IMR-90 (cell line): ENCODE results near the gene GAMT. TPM values are rescaled to one million over a fixed set of nuclear protein-coding genes. Genes with fewer than 3 reads are reported as not detected.

Source experiments
- ATAC-seq: fragments of 200-7000 bp; cut with Tn5 transposase; 2 replicates; pipeline ENCODE4 v1.9.1; 2020; ENCODE audit warnings: low read depth, mild to moderate bottlenecking, moderate library complexity
- BruUV-seq: library from RNA; stranded (reverse); fragments of 400-500 nt; replicated peaks from 2 replicates; lab custom pipeline; 2021; lab: Mats Ljungman, UMichigan
- CTCF ChIA-PET: fragments of 300-600 bp; formaldehyde crosslinking; extraction: SDS; loops from one replicate; lab custom pipeline; 2021; ENCODE audit warnings: antibody characterized with exemption; lab: Yijun Ruan, JAX
- POLR2A ChIA-PET: fragments of 300-600 bp; sonication (Branson Sonifier 250); formaldehyde crosslinking; loops from one replicate; lab custom pipeline; 2022; ENCODE audit warnings: antibody characterized with exemption; ENCODE audit not compliant: unreplicated experiment; lab: Charles Lee
- DNase-seq: peaks from one replicate; pipeline ENCODE4 v3.0.0; 2013
- H2AFZ ChIP-seq: replicated peaks from 2 replicates; pipeline ENCODE3; 2013; ENCODE audit warnings: low read length, mild to moderate bottlenecking; ENCODE audit not compliant: poor library complexity
- H2AK5ac ChIP-seq: 2 replicates; pipeline ENCODE4 v1.6.1; 2013; ENCODE audit warnings: low read depth, low read length, inconsistent platforms
- H2AK9ac ChIP-seq: replicated peaks from 2 replicates; pipeline ENCODE3; 2013; ENCODE audit warnings: mild to moderate bottlenecking, low read depth, low read length, moderate library complexity; ENCODE audit not compliant: poor library complexity
- H2BK120ac ChIP-seq: 2 replicates; pipeline ENCODE4 v1.6.1; 2013; ENCODE audit warnings: low read depth, low read length, inconsistent platforms
- H2BK15ac ChIP-seq: 3 replicates; pipeline ENCODE4 v1.6.1; 2013; ENCODE audit warnings: low read depth, low read length, inconsistent platforms
- H2BK20ac ChIP-seq: 2 replicates; pipeline ENCODE4 v1.6.1; 2013; ENCODE audit warnings: low read depth, mild to moderate bottlenecking, inconsistent platforms, low read length, moderate library complexity
- H2BK5ac ChIP-seq: 2 replicates; pipeline ENCODE4 v1.6.1; 2013; ENCODE audit warnings: mild to moderate bottlenecking, low read depth, low read length, inconsistent platforms; ENCODE audit not compliant: poor library complexity, severe bottlenecking
- H3K14ac ChIP-seq: replicated peaks from 2 replicates; pipeline ENCODE4 v1.6.1; 2013; ENCODE audit warnings: low read depth, low read length, inconsistent platforms
- H3K18ac ChIP-seq: 2 replicates; pipeline ENCODE4 v1.6.1; 2013; ENCODE audit warnings: low read depth, low read length, control low read depth
- H3K23ac ChIP-seq: 2 replicates; pipeline ENCODE4 v1.6.1; 2013; ENCODE audit warnings: low read depth, low read length, inconsistent platforms
- H3K27ac ChIP-seq: 2 replicates; pipeline ENCODE4 v1.5.1; 2013; ENCODE audit warnings: mild to moderate bottlenecking, control low read depth, low read length; ENCODE audit not compliant: insufficient read depth
- H3K27me3 ChIP-seq: 2 replicates; pipeline ENCODE4 v1.6.1; 2013; ENCODE audit warnings: low read length; ENCODE audit not compliant: control insufficient read depth, insufficient read depth
- H3K36me3 ChIP-seq: 2 replicates; pipeline ENCODE4 v1.6.1; 2013; ENCODE audit warnings: low read length, mixed read lengths; ENCODE audit not compliant: control insufficient read depth, insufficient read depth
- H3K4ac ChIP-seq: 2 replicates; pipeline ENCODE4 v1.6.1; 2013; ENCODE audit warnings: low read depth, low read length, inconsistent platforms
- H3K4me1 ChIP-seq: 2 replicates; pipeline ENCODE4 v1.6.1; 2013; ENCODE audit warnings: low read length, mixed read lengths; ENCODE audit not compliant: control insufficient read depth, insufficient read depth
- H3K4me2 ChIP-seq: 2 replicates; pipeline ENCODE4 v1.6.1; 2013; ENCODE audit warnings: low read depth, mild to moderate bottlenecking, control low read depth, low read length, moderate library complexity
- H3K4me3 ChIP-seq: 2 replicates; pipeline ENCODE4 v1.5.1; 2013; ENCODE audit warnings: low read depth, mild to moderate bottlenecking, control low read depth, low read length, moderate library complexity; ENCODE audit not compliant: insufficient read depth
- H3K56ac ChIP-seq: 2 replicates; pipeline ENCODE4 v1.6.1; 2013; ENCODE audit warnings: low read length, inconsistent platforms; ENCODE audit not compliant: insufficient read depth; ENCODE audit errors: extremely low read depth
- H3K79me1 ChIP-seq, 2 experiments: 2 replicates each; pipeline ENCODE4 v1.6.1; 2013; ENCODE audit warnings: low read length in 2 of 2, inconsistent platforms in 1 of 2, low read depth in 1 of 2
- H3K9ac ChIP-seq: 2 replicates; pipeline ENCODE4 v1.6.1; 2013; ENCODE audit warnings: low read depth, low read length, control low read depth
- H3K9me1 ChIP-seq: 2 replicates; pipeline ENCODE4 v1.6.1; 2013; ENCODE audit warnings: low read length, inconsistent platforms; ENCODE audit not compliant: insufficient read depth
- H3K9me3 ChIP-seq: 2 replicates; pipeline ENCODE4 v1.6.1; 2013; ENCODE audit warnings: low read length; ENCODE audit not compliant: control insufficient read depth, insufficient read depth
- H4K20me1 ChIP-seq: 2 replicates; pipeline ENCODE4 v1.6.1; 2013; ENCODE audit warnings: low read length, inconsistent platforms; ENCODE audit not compliant: insufficient read depth
- H4K5ac ChIP-seq: 2 replicates; pipeline ENCODE4 v1.6.1; 2013; ENCODE audit warnings: mild to moderate bottlenecking, low read depth, low read length, control low read depth
- H4K8ac ChIP-seq, 2 experiments: 2 replicates each; pipeline ENCODE4 v1.6.1; 2013; ENCODE audit warnings: low read depth in 2 of 2, low read length in 2 of 2, control low read depth in 1 of 2, inconsistent platforms in 1 of 2
- H4K91ac ChIP-seq: 2 replicates; pipeline ENCODE4 v1.6.1; 2013; ENCODE audit warnings: low read depth, low read length, inconsistent platforms; ENCODE audit not compliant: insufficient read depth
- POLR2A ChIP-seq: IDR thresholded peaks from 2 replicates; pipeline ENCODE4 v1.6.1; 2012; ENCODE audit warnings: mild to moderate bottlenecking, low read depth, low read length
- WGBS, 2 experiments: methylation state at CpG; one replicate each; pipeline versions ENCODE4 v1.1.5 to v1.1.7; 2013; ENCODE audit warnings: missing lambda C conversion rate in 2 of 2; ENCODE audit not compliant: insufficient read length in 1 of 2; ENCODE audit errors: extremely low coverage in 2 of 2; 5-methylcytosine and 5-hydroxymethylcytosine counted together
- dilution Hi-C: fragments of 300-500 bp; cut with HindIII; formaldehyde crosslinking; loops from one replicate; pipeline ENCODE4 v1.14.3; 2018; ENCODE audit warnings: low sequenced_read_pairs; ENCODE audit not compliant: unreplicated experiment
- in situ Hi-C: fragments of 300-500 bp; cut with MboI; formaldehyde crosslinking; loops from 3 replicates; pipeline ENCODE4 v1.14.3; 2019; ENCODE audit warnings: low sequenced_read_pairs, inconsistent platforms, mixed read lengths
- intact Hi-C: fragments of 100-400 bp; cut with micrococcal nuclease; formaldehyde crosslinking; loops from 2 replicates; pipeline ENCODE4 v1.10.0; 2022
- polyA plus RNA-seq, 3 experiments: library from polyadenylated mRNA; depleted of rRNA; stranded (reverse); fragments of >200 nt; gene quantifications; 2 replicates each; pipeline ENCODE4 v1.2.3, GENCODE V29; 2012; ENCODE audit warnings: low replicate concordance in 1 of 3
- total RNA-seq: library from RNA; depleted of rRNA; stranded (reverse); fragments of >200 nt; gene quantifications from 2 replicates; pipeline ENCODE4 v1.2.3, GENCODE V29; 2012

Gene GAMT
- total and polyA plus RNA-seq, 2 of the 4 experiments (the other 2 are of a cell fraction) = 22.8 to 51.8 TPM

- H3K4me1 ChIP-seq = peaks cover 13% of the 10 kb centered on the region
- CTCF ChIA-PET = interaction anchor here (0.6 kb wide), 1 partner anchor 19 kb away, joined by 3 read pairs; no protein-coding TSS in a partner anchor
- peaks cover 7 to 45% of the 10 kb centered on the region in 2 experiments for H3K79me1 ChIP-seq
- no peak overlapping the region for H3K4me3 ChIP-seq
- no peak overlapping the region for H2BK20ac ChIP-seq
- H3K18ac ChIP-seq = no peak overlapping the region
- DNase-seq (peak; percentile 30), ATAC-seq (no peak)
- H4K20me1 ChIP-seq = peaks cover 4% of the 10 kb centered on the region
- BruUV-seq = no TSS peak
- no peak overlapping the region for H2BK15ac ChIP-seq
- no CpG with 5 or more reads among the region's 3 CpGs for whole genome bisulfite sequencing, 2 experiments
- H2BK5ac ChIP-seq = no peak overlapping the region
- H2AK9ac ChIP-seq = peak overlapping the region; percentile 84
- dilution Hi-C loops (no loop called here), intact Hi-C loops (no loop called here), in situ Hi-C loops (no loop called here)
- H3K56ac ChIP-seq = no peak overlapping the region
- H2BK120ac ChIP-seq = no peak overlapping the region
- H3K4me2 ChIP-seq = peak overlapping the region; percentile 81
- no peak overlapping the region for H4K5ac ChIP-seq
- no peaks in the 10 kb centered on the region for H3K9me3 ChIP-seq
- POLR2A ChIA-PET = no interaction called here
- H3K14ac ChIP-seq = no peak overlapping the region
- peak overlapping the region; percentile 51; the same call in 1 of the 2 replicates for H3K23ac ChIP-seq
- H3K27me3 ChIP-seq = no peaks in the 10 kb centered on the region
- H3K27ac ChIP-seq = no peak overlapping the region
- no peak overlapping the region for H3K9ac ChIP-seq
- H3K9me1 ChIP-seq = peaks cover 9% of the 10 kb centered on the region
- no peak overlapping the region for H4K91ac ChIP-seq
- H3K4ac ChIP-seq = no peak overlapping the region
- TF ChIP-seq POLR2A = no peak
- H3K36me3 ChIP-seq = peaks cover 19% of the 10 kb centered on the region
- H4K8ac ChIP-seq = no peak overlapping the region
- no peak overlapping the region for H2AK5ac ChIP-seq
- no peak overlapping the region for H2AFZ ChIP-seq
Measured at GRCh38 chr19:1356508-1356865, 44.9 kb downstream of the GAMT start.
